Small intestine (tissue), 7 donors: ENCODE data around the gene SH3BP2. TPM values are rescaled to one million over a fixed set of nuclear protein-coding genes. Genes with fewer than 3 reads are reported as not detected.
A peak's percentile ranks its signal among the peaks of the same experiment; 100 is the strongest.

Experiments
- DNase-seq, 2 donors: peaks; one replicate each; pipeline versions ENCODE4 v3.0.0 to v3.0.0-alpha.2; 2013
- FAIRE-seq: peaks from 2 replicates; lab custom pipeline; 2012; peaks lifted over from hg19 to GRCh38; lab: Jason Lieb, UNC
- H3K27ac ChIP-seq, 3 donors: one replicate each; pipeline ENCODE4 v1.5.1; 2013; ENCODE audit warnings: low read length in 2 of 3, mild to moderate bottlenecking in 2 of 3, control low read depth in 1 of 3, inconsistent platforms in 1 of 3, low read depth in 1 of 3, moderate library complexity in 1 of 3
- H3K27me3 ChIP-seq, 3 donors: one replicate each; pipeline ENCODE4 v1.6.1; 2013; ENCODE audit warnings: low read length in 3 of 3, inconsistent platforms in 1 of 3; ENCODE audit not compliant: control insufficient read depth in 3 of 3, insufficient read depth in 3 of 3
- H3K36me3 ChIP-seq, 3 donors: one replicate each; pipeline ENCODE4 v1.6.1; 2013; ENCODE audit warnings: low read length in 3 of 3, inconsistent platforms in 1 of 3, low read depth in 1 of 3, mild to moderate bottlenecking in 1 of 3, moderate library complexity in 1 of 3; ENCODE audit not compliant: control insufficient read depth in 3 of 3, insufficient read depth in 2 of 3
- H3K4me1 ChIP-seq, 3 donors: one replicate each; pipeline ENCODE4 v1.6.1; 2013; ENCODE audit warnings: low read length in 2 of 3, inconsistent platforms in 1 of 3, low read depth in 1 of 3, mild to moderate bottlenecking in 1 of 3, moderate library complexity in 1 of 3; ENCODE audit not compliant: control insufficient read depth in 3 of 3, insufficient read depth in 2 of 3
- H3K4me3 ChIP-seq, 3 donors: one replicate each; pipeline ENCODE4 v1.5.1; 2013; ENCODE audit warnings: low read length in 3 of 3, control low read depth in 1 of 3, inconsistent platforms in 1 of 3, low read depth in 1 of 3, mild to moderate bottlenecking in 1 of 3, moderate library complexity in 1 of 3
- H3K9me3 ChIP-seq, 2 donors: one replicate each; pipeline ENCODE4 v1.6.1; 2013; ENCODE audit warnings: low read depth in 1 of 2, low read length in 1 of 2; ENCODE audit not compliant: control insufficient read depth in 2 of 2, insufficient read depth in 1 of 2
- WGBS, 3 donors: extraction: QIAGEN DNeasy Blood & Tissue Kit; methylation state at CpG; one replicate each; pipeline ENCODE4 v1.1.7; 2013; 5-methylcytosine and 5-hydroxymethylcytosine counted together
- polyA plus RNA-seq, 4 donors: library from polyadenylated mRNA; stranded (reverse) in 3 of 4; unstranded in 1 of 4; fragments of 200-250 nt in 3 of 4; fragments of 120-200 nt in 1 of 4; gene quantifications; one replicate each; pipeline versions ENCODE4 v1.2.1 to v1.2.3, GENCODE V29; 2013
- donor health status: healthy with polysubstance abuse.
- donor health status: control.
- donor health status: control.
- donor health status: Bipolar disorder and iron deficiency.
- donor health status: healthy.

SH3BP2 gene
- polyA plus RNA-seq, 4 donors, result 8.9 to 38.0 (median 23.6) TPM

DNA sequence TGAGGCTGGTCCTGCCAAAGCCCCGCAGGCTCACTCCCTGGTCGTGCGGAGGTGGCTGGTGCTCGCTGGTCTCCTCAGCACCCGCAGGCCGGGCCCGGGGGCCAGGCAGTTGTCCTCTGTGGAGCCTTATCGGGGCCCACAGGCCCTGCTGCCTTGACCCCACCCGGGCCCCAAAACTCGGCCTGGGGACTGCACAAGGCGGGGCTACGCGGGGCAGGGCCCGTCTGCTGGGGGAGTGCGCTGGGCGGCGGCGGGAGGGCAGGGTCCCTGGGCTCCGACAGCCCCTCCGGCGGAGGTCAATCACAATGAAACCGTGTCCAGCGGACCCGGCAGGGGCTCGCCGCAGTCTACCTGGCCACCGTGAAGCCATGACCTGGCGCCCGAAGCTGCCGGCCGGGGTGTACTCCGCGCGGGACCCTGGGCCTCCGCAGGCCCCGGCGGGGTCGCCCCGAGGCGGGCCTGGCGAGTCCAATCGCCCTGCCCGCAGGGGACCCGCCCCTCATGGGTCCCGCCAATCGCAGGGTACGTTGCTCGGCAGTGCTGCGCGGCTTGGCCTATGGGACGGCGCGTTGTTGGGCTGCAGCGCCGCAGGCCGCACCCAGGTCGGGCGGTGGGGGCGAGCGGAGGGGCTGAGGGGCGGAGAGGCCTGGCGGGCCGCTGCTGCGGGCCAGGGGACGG, 50.5 kb downstream of the SH3BP2 start, which contains the start of gene ADD1:
ADD1 (plus strand) TSS at position 582 of the 678 bp plus-strand sequence. CDS start 32,072 bp downstream, outside the sequence.
- Histone ChIP-seq H3K4me3 (peak within 1 kb of the TSS; percentile 92 to 99 (median 96)), H3K4me1 (peaks cover 0 to 7% (median 6%) of the 10 kb centered on the region in 3 donors), H3K27ac (peak within 1 kb of the TSS; percentile 88 to 96 (median 92)), H3K9me3 (no peaks in the 10 kb centered on the region), H3K27me3 (no peaks in the 10 kb centered on the region), H3K36me3 (no peaks in the 10 kb centered on the region)
- FAIRE-seq (no peak), DNase-seq (peak; percentile 92 to 100)
- WGBS, 3 donors, result 0 to 1% (median 1%) methylated on average over 43 to 65 of the region's 65 CpGs

DNA sequence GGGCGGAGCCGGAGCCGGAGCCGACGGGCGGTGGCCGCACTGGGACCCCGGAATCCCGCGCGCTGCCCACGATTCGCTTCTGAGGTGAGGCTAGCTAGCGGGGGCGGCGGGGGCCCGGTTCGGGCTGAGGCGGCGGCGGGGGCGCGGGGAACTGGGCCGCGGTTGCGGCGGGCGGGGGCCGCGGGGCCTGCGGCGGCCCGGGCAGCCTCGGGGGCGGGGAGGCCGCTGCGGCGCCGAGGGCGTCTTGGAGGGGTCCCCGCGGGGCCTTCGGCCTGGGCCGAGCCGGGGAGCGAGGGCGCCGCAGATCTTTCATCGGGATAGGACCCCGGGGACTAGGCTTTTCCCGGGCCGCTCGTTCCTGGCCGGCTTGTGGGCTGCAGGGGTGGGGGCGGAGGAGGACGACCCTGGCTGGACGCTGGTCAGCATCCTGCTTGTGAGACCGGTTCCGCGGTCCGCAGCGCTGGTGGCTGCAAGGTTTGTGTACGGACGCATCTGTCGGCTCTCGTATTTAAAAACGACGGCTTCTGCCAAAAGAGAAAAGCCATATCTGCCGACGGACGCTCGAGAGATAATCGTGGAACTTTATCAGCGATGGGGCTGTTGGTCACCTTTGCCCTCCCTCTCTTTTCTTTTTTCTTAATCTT, 51.2 kb downstream of the SH3BP2 start:
- 1% methylated on average over 40 to 74 of the region's 74 CpGs for WGBS, 3 donors
- H3K36me3 ChIP-seq, result no peaks in the 10 kb centered on the region
- no peak for FAIRE-seq
- no peaks in the 10 kb centered on the region for H3K9me3 ChIP-seq
- DNase-seq, result peak; percentile 50 to 68
- H3K27ac ChIP-seq, result peak overlapping the region; percentile 88 to 96 (median 92)
- H3K4me1 ChIP-seq, result peaks cover 2 to 7% (median 6%) of the 10 kb centered on the region in 3 donors
- H3K27me3 ChIP-seq, result no peaks in the 10 kb centered on the region
- peak overlapping the region; percentile 92 to 99 (median 96) for H3K4me3 ChIP-seq

DNA sequence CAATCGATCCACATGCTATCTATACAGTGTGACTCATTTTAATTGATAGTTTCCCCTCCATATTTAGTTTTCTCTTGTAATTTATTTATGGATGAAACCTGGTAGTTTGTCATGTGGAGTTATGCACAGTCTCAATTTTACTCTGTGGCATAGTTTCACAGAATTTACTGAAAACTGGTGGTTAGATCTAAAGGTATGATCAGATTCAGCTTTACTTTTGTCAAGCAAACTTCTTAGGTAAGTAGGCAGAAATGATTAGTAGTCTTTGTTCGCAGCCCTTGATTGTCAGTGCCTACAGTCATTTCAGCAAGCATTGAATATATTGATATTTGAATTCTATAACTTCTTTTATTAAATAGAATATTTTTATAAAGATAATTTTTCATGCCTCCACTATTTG, 53.3 kb downstream of the SH3BP2 start:
- FAIRE-seq, result no peak
- no peak for DNase-seq
- H3K4me1 ChIP-seq, result peaks cover 5 to 20% (median 6%) of the 10 kb centered on the region in 3 donors

DNA sequence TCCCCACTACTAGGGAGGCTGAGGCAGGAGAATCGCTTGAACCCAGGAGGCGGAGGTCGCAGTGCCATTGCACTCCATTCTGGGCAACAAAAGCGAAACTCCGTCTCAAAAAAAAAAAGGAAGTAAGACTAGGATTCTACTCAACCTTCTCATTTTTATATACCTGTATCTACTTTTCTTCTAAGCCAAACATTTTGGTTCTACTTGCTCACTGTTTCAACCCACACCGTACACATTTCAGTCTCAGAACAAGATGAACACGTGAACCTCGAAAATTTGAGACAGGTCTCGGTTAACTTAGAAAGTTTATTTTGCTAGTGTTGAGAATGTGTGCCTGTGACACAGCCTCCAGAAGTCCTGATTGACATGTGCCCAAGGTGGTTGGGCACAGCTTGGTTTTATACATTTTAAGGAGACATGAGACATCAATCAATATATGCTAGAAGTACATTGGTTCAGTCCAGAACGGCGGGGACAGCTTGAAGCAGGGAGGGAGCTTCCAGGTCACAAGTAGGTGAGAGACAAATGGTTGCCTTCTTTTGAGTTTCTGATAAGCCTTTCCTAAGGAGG, 54.5 kb downstream of the SH3BP2 start:
- H3K4me3 ChIP-seq, result no peak overlapping the region
- DNase-seq (no peak), FAIRE-seq (no peak)
- no peaks in the 10 kb centered on the region for H3K9me3 ChIP-seq
- peak overlapping the region in 2 of 3 donors; percentile 2 to 48 for H3K27ac ChIP-seq
- H3K27me3 ChIP-seq, result no peaks in the 10 kb centered on the region
- H3K4me1 ChIP-seq, result peaks cover 5 to 21% (median 8%) of the 10 kb centered on the region in 3 donors
- WGBS, 3 donors, result 81 to 83% (median 83%) methylated on average over 11 of the region's 11 CpGs
- no peaks in the 10 kb centered on the region for H3K36me3 ChIP-seq

More for the DNA sequence above, 53.3 kb downstream of the SH3BP2 start:
- Histone ChIP-seq H3K9me3 (no peaks in the 10 kb centered on the region), H3K4me3 (no peak overlapping the region), H3K36me3 (no peaks in the 10 kb centered on the region), H3K27me3 (no peaks in the 10 kb centered on the region), H3K27ac (no peak overlapping the region)
- 58 to 63% (median 62%) methylated on average over 2 of the region's 2 CpGs for WGBS, 3 donors

DNA sequence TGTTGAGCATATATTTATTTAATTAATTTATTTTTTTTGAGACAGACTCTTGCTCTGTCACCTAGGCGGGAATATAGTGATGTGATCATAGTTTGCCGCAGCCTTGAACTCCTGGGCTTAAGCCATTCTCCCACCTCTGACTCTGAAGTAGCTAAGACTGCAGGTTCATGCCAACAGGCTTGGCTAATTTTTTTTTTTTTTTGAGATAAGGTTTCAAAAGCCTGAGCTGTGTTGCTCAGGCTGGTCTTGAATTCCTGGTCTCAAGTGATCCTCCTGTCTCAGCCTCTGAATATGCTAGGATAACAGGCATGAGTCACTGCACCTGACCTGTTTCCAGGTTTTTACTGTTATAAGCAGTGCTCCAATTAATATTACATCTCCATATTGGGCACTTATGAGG, 55.6 kb downstream of the SH3BP2 start:
- FAIRE-seq, result no peak
- peak; percentile 38 to 67 for DNase-seq
- H3K27me3 ChIP-seq, result no peaks in the 10 kb centered on the region
- no peak overlapping the region for H3K4me3 ChIP-seq
- no peaks in the 10 kb centered on the region for H3K9me3 ChIP-seq
- peaks cover 5 to 23% (median 11%) of the 10 kb centered on the region in 3 donors for H3K4me1 ChIP-seq
- WGBS, 3 donors, result 26 to 79% (median 41%) methylated on average over 2 of the region's 2 CpGs
- H3K27ac ChIP-seq, result peak overlapping the region; percentile 27 to 70 (median 32)
- H3K36me3 ChIP-seq, result peaks cover 0 to 5% (median 0%) of the 10 kb centered on the region in 3 donors

DNA sequence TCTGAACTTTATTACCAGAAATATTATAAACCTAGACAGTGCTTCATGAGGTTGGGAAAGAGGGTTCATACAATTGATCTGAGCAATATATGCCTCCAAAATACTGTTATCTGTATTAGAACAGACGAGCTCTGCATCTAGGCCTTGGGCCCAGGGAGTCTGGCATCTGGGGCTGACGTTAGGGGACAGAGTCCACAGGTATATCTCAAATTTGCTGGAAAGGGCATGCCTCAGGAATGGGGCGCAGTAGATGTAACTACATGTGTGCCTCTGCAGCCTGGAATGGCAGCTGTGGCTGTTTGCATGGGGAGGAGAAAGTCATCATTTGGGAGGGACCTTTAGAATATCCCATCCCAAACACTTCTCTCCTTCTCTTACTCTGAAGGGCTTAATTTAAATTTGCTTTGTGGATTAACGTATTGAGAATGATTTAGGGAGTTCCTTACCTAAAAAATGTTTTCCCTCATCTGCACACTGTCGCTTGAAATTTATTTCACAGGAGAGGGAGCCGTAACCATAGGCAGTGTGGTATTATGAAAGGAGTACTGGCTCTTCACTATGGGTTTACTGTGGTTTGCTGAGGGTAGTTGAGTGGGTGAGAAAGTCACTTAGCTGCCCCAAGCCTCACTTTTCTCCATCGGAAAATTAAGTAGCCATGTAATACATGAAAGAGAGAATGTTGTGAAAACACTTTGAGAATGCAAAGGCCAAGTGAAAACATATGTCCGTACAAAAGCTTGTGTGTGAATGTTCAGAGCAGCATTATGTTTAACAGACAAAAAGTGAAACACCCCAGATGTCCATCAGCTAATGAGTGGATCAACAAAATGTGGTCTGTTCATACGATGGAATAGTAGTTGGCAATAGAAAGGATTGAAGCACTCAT, 56.6 kb downstream of the SH3BP2 start:
- Histone ChIP-seq H3K27me3 (no peaks in the 10 kb centered on the region), H3K27ac (peak overlapping the region; percentile 58 to 70 (median 67)), H3K36me3 (peaks cover 0 to 12% (median 3%) of the 10 kb centered on the region in 3 donors), H3K4me1 (peaks cover 5 to 23% (median 11%) of the 10 kb centered on the region in 3 donors), H3K4me3 (no peak overlapping the region), H3K9me3 (no peaks in the 10 kb centered on the region)
- WGBS, 3 donors, result 11 to 39% (median 35%) methylated on average over 9 of the region's 9 CpGs
- peak; percentile 82 to 93 for DNase-seq
- no peak for FAIRE-seq

DNA sequence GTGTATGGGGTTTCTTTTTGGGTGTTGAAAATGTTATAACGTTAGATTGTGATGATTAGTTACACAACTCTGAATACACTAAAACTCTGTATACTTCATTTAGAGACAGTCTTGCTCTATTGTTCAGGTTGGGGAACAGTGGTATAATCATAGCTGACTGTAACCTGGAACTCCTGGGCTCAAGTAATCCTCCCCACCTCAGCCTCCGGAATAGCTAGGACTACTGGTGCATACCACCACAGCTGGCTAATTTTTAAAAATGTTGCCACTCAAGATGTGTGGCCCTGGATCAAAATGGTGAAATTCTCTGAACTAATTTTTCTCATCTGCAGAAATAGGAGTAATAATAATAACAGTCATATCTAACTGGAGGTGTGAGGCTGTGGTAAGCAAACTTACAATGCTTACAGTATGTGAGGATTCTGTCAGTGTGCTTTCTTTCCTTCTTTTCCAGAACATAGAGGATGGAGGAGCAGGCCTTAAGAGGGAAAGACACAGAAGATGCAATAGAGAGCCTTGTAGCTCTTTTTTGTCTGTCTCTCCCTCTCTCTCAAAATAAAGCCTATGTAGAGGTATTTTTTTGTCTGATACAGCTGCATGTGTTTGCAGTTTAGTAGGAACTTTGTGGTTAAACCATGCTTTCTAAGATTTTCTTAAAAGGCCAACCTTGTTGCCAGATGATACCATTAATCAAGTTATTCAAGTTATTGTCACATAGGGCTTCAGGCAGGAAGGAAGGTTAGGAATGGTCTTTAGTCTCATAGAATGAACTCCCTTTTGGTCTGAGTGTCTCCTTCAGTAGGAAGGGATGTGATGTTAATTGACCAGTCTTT, 58.3 kb downstream of the SH3BP2 start:
- no peaks in the 10 kb centered on the region for H3K27me3 ChIP-seq
- FAIRE-seq, result no peak
- no peak overlapping the region for H3K4me3 ChIP-seq
- peaks cover 3 to 21% (median 3%) of the 10 kb centered on the region in 3 donors for H3K36me3 ChIP-seq
- DNase-seq, result no peak
- H3K27ac ChIP-seq, result peak overlapping the region in 1 of 3 donors; percentile 36
- WGBS, 3 donors, result 52 to 60% (median 55%) methylated on average over 2 of the region's 2 CpGs
- peaks cover 5 to 23% (median 11%) of the 10 kb centered on the region in 3 donors for H3K4me1 ChIP-seq
- no peaks in the 10 kb centered on the region for H3K9me3 ChIP-seq
